Liver (tissue), 3 donors: ENCODE measurements around the gene ABTB2.

Experiments used
- CTCF ChIP-seq: fragments of 150-350 bp; IDR thresholded peaks from 2 replicates; pipeline ENCODE4 v1.5.1; 2017; ENCODE audit warnings: improper control_type of control experiment, low read depth, low read length; ENCODE audit not compliant: missing input control
- EGR1 ChIP-seq, 2 donors: IDR thresholded peaks; 2 replicates each; pipeline ENCODE4 v1.6.1; 2016 to 2018; ENCODE audit warnings: antibody characterized with exemption in 2 of 2, low read depth in 2 of 2
- FOXA1 ChIP-seq: IDR thresholded peaks from 2 replicates; pipeline ENCODE4 v1.6.1; 2016; ENCODE audit warnings: antibody characterized with exemption
- FOXA2 ChIP-seq: IDR thresholded peaks from 2 replicates; pipeline ENCODE4 v1.6.1; 2016; ENCODE audit warnings: antibody characterized with exemption
- GABPA ChIP-seq, 2 donors: IDR thresholded peaks in 1 of 2; conservative IDR thresholded peaks in 1 of 2; 2 replicates each; pipeline ENCODE4 v1.6.1; 2016; ENCODE audit warnings: antibody characterized with exemption in 2 of 2, mild to moderate bottlenecking in 1 of 2, moderate library complexity in 1 of 2
- JUND ChIP-seq, 2 donors: IDR thresholded peaks; 2 replicates each; pipeline ENCODE4 v1.6.1; 2016; ENCODE audit warnings: antibody characterized with exemption in 2 of 2
- MAX ChIP-seq: IDR thresholded peaks from 2 replicates; pipeline ENCODE4 v1.6.1; 2016; ENCODE audit warnings: antibody characterized with exemption
- REST ChIP-seq: IDR thresholded peaks from 2 replicates; pipeline ENCODE4 v1.6.1; 2016; ENCODE audit warnings: antibody characterized with exemption, mild to moderate bottlenecking
- SP1 ChIP-seq: IDR thresholded peaks from 2 replicates; pipeline ENCODE4 v1.6.1; 2018; ENCODE audit warnings: antibody characterized with exemption, mild to moderate bottlenecking
- TAF1 ChIP-seq: conservative IDR thresholded peaks from 2 replicates; pipeline ENCODE4 v1.6.1; 2016; ENCODE audit warnings: antibody characterized with exemption, mild to moderate bottlenecking
- YY1 ChIP-seq: IDR thresholded peaks from 2 replicates; pipeline ENCODE4 v1.6.1; 2016; ENCODE audit warnings: antibody characterized with exemption, mild to moderate bottlenecking
- ZBTB33 ChIP-seq: IDR thresholded peaks from 2 replicates; pipeline ENCODE4 v1.6.1; 2016; ENCODE audit warnings: antibody characterized with exemption
- donor health status: healthy.
- donor health status: healthy.

GRCh38 chr11:34212566-34212965, 145.2 kb downstream of the ABTB2 start:
- no peak for TF ChIP-seq REST
- TF ChIP-seq CTCF: no peak
- no peak for TF ChIP-seq FOXA1
- no peak for TF ChIP-seq YY1
- TF ChIP-seq JUND (IDR thresholded peaks at IDR 0.05): no peak
- no peak for TF ChIP-seq GABPA (IDR thresholded peaks at IDR 0.05 in 1 of 2, conservative IDR thresholded peaks at IDR 0.05 in 1 of 2)
- no peak for TF ChIP-seq ZBTB33
- TF ChIP-seq EGR1 (IDR thresholded peaks at IDR 0.05; ENCODE audit: low read depth in 2 of 2): no peak
- TF ChIP-seq MAX: no peak
- TF ChIP-seq TAF1: no peak
- TF ChIP-seq FOXA2: no peak
- TF ChIP-seq SP1: no peak
